ENCODE data around the gene RASA2. TPM values are rescaled to one million over a fixed set of nuclear protein-coding genes. Genes with fewer than 3 reads are reported as not detected.
A peak's percentile ranks its signal among the peaks of the same experiment; 100 is the strongest.

Gene RASA2
- total and polyA plus RNA-seq, 2 experiments from 2014 or later = 6.3 to 18.0 TPM

- no peak overlapping the region for H3K27ac ChIP-seq
- peak in 1 of 2 donors; percentile 83 for DNase-seq (ENCODE audit: low read depth in 1 of 2, low spot score in 1 of 2)
- H3K9me3 ChIP-seq (ENCODE audit: low read depth) = no peaks in the 10 kb centered on the region
- H3K4me1 ChIP-seq (ENCODE audit: low read depth) = peaks cover 14% of the 10 kb centered on the region
- no peaks in the 10 kb centered on the region for H3K36me3 ChIP-seq
- no peaks in the 10 kb centered on the region for H3K27me3 ChIP-seq
- no peak for TF ChIP-seq CTCF (IDR thresholded peaks at IDR 0.05; ENCODE audit: low read depth, low read length)
- no peak overlapping the region for H3K4me3 ChIP-seq
Measured at GRCh38 chr3:141482245-141482922, 4.4 kb upstream of the RASA2 start.

DNA sequence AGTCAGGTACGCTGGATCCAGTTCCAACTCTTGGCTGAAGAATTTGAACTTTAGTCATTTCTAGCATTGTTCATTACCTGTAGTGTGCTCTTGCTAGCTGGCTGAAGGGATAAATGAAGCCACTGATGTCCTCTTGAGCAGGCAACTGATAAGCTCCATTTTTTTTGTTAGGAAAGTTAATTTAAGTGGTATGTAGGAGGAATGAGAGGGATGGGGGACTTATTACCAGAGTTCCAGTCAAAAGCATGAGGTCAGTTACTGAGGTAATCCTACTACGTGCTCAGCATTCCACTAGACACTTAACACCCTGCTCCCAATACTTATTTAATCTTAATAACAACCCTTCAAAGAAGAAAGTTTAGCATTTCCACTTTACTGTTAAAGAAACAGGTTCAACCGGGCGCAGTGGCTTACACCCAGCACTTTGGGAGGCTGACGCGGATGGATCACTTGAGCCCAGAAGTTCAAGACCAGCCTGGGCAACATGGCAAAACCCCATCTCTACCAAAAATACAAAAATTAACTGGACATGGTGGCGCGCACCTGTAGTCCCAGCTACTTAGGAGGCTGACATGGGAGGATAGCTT, 2.0 kb upstream of the RASA2 start:
- Histone ChIP-seq H3K4me1 (ENCODE audit: low read depth) (peaks cover 21% of the 10 kb centered on the region), H3K27ac (no peak overlapping the region), H3K27me3 (no peaks in the 10 kb centered on the region), H3K4me3 (no peak overlapping the region), H3K36me3 (no peaks in the 10 kb centered on the region), H3K9me3 (ENCODE audit: low read depth) (no peaks in the 10 kb centered on the region)
- DNase-seq (ENCODE audit: low read depth in 1 of 2, low spot score in 1 of 2) = no peak
- TF ChIP-seq CTCF (IDR thresholded peaks at IDR 0.05; ENCODE audit: low read depth, low read length) = no peak

GRCh38 chr3:141485641-141486495, 959 bp upstream of the RASA2 start:
- H3K27ac ChIP-seq = peak overlapping the region; percentile 70
- H3K4me1 ChIP-seq (ENCODE audit: low read depth) = peaks cover 18% of the 10 kb centered on the region
- H3K36me3 ChIP-seq = no peaks in the 10 kb centered on the region
- no peak for TF ChIP-seq CTCF (IDR thresholded peaks at IDR 0.05; ENCODE audit: low read depth, low read length)
- DNase-seq (ENCODE audit: low read depth in 1 of 2, low spot score in 1 of 2) = peak in 1 of 2 donors; percentile 69
- H3K9me3 ChIP-seq (ENCODE audit: low read depth) = no peaks in the 10 kb centered on the region
- no peaks in the 10 kb centered on the region for H3K27me3 ChIP-seq
- H3K4me3 ChIP-seq = no peak overlapping the region

DNA sequence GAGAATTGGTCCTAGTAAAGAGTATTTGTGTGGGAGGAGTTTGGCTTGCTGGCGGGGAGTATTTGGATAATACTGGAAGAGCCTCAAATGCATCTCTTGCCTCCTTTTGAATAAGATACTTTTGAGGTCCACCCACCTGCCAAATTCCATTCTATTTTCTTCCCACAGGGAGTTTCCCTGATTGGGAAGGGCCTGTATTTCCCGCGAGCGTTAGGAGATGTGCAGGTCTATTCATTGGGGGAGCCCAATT, 406 bp upstream of the RASA2 start:
- no peaks in the 10 kb centered on the region for H3K36me3 ChIP-seq
- no peaks in the 10 kb centered on the region for H3K9me3 ChIP-seq (ENCODE audit: low read depth)
- peak overlapping the region; percentile 95 for H3K4me3 ChIP-seq
- peak overlapping the region; percentile 70 for H3K27ac ChIP-seq
- no peaks in the 10 kb centered on the region for H3K27me3 ChIP-seq
- no peak for DNase-seq (ENCODE audit: low read depth in 1 of 2, low spot score in 1 of 2)
- H3K4me1 ChIP-seq (ENCODE audit: low read depth) = peaks cover 13% of the 10 kb centered on the region
- TF ChIP-seq CTCF (IDR thresholded peaks at IDR 0.05; ENCODE audit: low read depth, low read length) = no peak

- H3K4me3 ChIP-seq = peak overlapping the region; percentile 95
- no peaks in the 10 kb centered on the region for H3K36me3 ChIP-seq
- H3K9me3 ChIP-seq (ENCODE audit: low read depth) = no peaks in the 10 kb centered on the region
- DNase-seq (ENCODE audit: low read depth in 1 of 2, low spot score in 1 of 2) = peak; percentile 64 to 78
- peaks cover 9% of the 10 kb centered on the region for H3K4me1 ChIP-seq (ENCODE audit: low read depth)
- TF ChIP-seq CTCF (IDR thresholded peaks at IDR 0.05; ENCODE audit: low read depth, low read length) = no peak
- H3K27me3 ChIP-seq = no peaks in the 10 kb centered on the region
- peak overlapping the region; percentile 99 for H3K27ac ChIP-seq
Measured at GRCh38 chr3:141487521-141488252, 860 bp downstream of the RASA2 start.

All from cardiac muscle cell (in vitro differentiated cells and primary cell).